UCSD-AML1 (cell line): Measurements from ENCODE around the gene SNCG.

Experiments
- DNase-seq: peaks from one replicate; lab custom pipeline; 2025; ENCODE audit not compliant: unreplicated experiment; lab: John Stamatoyannopoulos, UW

Gene SNCG

DNA sequence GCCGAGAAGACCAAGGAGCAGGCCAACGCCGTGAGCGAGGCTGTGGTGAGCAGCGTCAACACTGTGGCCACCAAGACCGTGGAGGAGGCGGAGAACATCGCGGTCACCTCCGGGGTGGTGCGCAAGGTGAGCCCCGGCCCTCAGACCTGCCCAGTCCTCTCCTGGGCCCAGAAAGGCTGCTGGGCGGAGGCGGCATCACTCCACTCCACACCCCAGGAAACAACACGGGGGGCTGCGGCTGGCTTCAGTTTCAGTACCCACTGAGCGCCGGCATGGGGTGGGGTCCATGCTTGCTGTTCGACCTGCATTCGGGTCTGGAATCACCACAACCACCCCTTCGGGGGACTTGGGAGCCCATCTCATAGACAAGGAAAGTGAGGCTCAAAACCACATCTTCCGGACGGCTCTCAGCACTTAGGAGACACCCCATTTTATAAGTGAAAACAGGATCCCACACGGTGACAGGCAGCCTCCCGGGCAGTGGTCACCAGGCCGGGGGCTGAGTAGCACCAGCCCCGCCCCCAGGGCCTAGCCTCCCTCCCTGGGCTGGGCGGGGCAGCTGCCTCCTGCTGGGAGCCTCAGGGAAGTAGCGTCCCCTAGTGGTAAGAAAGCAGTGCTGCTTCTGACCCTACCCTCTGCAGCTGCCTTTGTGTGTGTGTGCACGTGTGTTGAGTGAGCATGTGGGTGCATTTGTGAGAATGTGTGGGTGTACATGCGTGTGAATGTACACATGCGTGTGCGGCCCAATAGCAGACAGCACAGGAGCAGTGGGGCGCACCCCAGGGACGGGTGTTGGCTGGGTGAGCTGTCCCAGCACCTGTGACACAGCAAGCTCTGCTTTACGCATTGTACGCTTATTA is 1.8 kb downstream of the SNCG start:
- DNase-seq, result peak; percentile 78

- no peak for DNase-seq
Observed at GRCh38 chr10:86960863-86961434, 2.5 kb downstream of the SNCG start.

DNA sequence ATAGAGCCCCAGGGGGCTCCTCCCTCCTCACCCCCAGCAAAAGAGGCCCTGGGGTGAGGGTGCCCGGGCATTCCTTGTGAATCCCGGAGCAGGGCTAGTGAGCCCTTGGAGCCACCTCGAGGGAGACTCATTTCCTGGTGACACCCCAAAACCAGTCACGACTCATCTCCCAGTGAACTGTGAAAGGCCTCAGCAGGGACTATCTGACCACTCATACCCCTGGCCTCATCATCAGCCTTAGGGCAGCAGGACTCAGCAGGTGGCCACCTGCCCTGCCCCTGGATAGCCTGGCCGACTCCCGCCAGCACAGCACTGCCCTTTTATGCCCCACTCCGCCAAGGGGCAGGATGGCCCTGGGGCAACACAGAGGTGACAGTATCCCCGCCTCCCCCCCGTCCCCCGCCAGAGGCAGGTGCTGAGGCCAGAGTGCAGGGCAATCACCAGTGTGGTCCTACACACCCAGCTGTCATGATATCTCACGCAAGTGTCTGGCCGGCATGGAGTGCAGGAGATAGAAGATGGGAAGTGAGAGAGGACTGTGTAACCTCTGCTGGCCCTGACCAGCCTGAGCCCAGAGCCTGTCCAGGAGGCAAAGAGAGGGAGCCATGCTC is 3.2 kb downstream of the SNCG start:
- DNase-seq, result no peak

DNA sequence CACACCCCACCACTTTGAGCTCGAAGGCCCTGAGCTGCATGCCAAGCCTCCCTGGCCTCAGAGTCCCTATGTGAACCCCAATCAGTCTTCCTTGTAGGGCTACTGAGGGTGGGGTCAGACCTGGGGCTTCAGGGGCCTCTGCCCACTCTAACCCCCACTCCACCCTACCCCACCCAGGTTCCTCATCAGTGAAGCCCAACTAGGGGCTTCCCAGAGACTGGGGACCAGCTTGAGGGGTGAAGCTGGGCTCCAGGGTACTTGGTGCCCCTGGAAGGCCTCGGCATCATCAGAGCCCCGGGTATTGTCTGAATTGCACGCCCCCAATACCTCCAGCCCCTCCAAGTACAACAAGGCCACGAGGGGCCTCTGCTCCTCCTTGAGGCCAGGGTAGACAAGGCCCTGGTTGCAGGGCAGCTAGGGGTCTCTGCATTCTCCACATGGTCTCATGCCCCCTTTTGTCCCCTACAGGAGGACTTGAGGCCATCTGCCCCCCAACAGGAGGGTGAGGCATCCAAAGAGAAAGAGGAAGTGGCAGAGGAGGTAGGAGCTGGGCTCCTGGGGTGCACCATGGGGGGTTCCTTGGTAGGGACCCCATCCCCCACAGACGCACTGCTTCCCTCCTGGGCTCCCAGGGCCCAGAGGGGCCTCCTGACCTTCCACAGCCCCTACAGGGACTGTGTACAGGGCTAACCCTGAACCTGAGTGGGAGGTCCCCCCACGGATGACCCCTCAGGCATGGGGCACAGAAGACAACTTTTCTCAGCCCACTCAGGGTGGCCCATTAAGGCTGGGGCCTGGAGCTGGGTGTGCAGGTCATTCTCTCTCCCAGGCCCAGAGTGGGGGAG is 4.0 kb downstream of the SNCG start:
- no peak for DNase-seq

DNA sequence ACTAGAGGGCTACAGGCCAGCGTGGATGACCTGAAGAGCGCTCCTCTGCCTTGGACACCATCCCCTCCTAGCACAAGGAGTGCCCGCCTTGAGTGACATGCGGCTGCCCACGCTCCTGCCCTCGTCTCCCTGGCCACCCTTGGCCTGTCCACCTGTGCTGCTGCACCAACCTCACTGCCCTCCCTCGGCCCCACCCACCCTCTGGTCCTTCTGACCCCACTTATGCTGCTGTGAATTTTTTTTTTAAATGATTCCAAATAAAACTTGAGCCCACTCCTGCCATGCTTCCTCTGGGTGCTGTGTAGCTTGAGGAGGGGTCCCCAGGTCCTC is 4.5 kb downstream of the SNCG start:
- no peak for DNase-seq

GRCh38 chr10:86963341-86963919 is 5.0 kb downstream of the SNCG start:
- no peak for DNase-seq

DNA sequence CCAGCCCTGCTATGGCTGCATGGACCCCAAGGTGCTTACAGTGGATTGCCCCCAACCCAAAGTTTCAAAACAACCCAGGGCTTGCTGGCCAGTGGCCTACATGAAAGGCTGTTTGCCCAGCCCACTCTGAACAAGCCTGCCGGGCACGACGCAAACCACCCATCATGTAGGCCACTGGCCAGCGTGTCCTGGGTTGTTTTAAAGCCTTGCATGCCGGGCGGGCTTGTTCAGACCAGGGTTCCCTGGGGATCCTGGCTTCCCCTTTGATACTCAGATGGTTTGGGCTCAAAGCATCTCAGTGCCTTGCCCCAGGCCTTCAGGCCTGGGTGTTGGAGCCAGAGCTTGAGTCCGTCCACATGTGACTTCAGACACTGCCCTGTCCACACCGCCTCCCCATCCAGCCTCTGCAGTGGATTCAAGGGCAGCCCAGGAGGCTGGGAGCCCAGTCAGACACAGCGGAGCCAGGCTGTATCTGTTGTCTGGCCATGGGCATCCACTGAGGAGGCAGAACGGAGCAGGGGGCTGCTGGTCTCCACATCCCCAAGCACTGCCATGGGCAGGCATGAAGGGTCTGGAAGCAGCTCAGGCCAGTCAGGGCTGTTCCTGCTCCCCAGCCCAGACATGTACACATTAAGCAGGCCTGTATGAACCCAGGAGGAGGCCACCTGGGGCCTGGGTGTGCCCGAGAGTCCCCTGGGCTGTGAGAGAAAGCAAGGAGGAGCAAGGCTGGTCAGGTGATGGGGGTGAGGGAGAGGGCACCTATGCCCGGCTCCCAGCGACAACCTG is 5.9 kb downstream of the SNCG start:
- DNase-seq, result no peak

- no peak for DNase-seq
Observed at GRCh38 chr10:86964847-86965190, 6.4 kb downstream of the SNCG start.

DNA sequence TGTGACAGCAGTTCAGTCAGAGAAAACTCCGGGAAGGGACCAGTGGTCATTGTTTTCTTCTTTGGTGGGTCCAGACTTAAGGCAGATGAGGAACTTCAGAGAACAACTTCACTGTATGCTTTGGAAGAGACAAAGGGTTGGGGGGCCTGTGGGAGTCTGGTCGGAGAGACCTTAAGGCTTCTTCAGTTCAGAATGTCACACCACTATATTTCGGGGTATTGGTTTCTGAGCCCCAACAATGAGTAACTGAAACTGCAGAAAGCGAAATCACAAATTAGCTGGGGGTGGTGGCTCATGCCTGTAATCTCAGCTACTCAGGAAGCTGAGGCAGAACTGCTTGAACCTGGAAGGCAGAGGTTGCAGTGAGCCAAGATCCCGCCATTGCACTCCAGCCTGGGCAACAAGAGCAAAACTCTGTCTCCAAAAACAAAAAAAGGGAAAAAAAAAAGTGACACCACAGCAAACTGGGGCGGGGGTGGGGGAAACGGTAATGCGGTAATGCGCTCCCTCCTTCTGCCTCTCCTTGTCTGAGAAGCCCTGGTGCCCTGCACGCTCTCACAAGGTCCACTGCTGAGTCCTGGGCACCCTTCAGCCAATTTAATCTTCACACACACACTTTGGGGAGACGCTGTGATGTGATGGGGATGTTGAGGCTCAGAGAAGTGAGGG is 7.7 kb downstream of the SNCG start:
- DNase-seq, result no peak

DNA sequence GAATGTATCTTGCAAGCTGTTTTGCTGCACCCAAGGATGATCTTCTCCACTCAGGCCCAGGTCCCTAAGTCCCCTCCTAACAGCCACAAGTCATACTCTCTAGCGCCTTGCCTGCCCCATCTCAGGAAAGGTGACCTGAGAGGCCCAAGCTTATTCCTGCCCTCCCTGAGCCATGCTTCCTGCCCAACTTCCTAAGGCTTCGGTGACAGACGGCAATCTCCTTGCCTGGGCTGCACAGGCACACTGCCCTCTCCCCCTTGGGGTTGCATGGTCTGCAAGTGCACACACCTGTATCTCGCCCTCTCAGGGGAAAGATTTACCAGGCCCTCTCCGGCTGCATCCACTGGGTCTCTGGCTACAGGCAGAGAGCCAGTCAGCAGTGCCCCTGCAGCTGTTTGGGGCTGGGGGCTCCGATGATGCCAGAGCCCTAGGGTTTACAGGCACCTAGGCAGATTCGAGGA is 9.1 kb downstream of the SNCG start:
- no peak for DNase-seq

GRCh38 chr10:86968271-86968993 is 10.0 kb downstream of the SNCG start, which contains the start of gene ADIRF:
Gene ADIRF, plus strand, starts transcription at chr10:86968482. Its CDS starts 63 bp downstream, at chr10:86968545.
- no peak for DNase-seq

DNA sequence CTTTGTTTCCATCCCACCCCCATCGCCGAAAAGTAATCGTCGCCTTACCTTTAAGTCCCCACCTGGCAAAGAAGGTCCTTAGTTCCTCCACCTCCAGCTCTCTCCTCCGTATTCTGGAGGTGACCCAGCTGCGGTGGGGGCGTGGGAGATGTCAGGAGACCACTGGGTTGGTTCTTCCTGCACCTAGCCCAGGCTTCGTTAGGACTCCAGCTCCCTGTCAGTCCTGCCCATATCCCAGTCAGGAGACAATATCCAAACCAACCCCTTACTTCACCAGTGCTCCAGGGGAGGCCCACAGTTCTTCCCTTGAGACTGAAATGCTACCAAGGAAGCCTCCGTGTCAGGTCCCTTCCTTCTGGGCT is 10.6 kb downstream of the SNCG start:
- DNase-seq, result no peak

DNA sequence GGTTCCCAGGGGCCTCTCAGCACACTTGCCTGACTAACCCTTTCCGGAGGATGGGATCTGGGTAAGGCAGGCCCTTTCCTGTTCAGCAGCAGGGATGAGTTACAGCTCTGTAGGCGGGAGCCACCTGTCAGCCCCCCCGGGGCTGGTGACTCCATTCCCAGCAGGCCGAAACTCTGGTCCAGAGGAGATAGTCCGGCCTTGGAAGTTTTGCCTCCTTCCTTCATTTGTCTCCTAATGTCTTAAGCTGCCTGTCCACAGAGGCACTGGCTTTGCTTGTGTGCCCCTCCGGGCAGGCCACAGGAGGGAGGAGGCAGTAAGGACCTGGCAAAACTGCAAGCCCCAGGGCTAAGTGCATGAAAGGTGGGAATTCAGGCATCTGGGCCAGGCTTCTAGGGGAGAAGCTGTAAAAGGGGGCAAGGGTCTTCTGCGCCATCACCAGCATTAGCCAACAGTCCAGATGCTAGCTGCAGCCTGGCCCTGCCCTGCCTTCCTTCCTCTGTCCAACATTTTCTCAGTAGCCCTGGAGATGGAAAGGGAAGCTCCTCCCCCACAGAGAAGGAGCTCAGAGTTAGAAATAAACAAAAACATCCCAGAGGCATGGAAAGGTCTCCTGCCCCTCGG is 11.1 kb downstream of the SNCG start:
- no peak for DNase-seq

- DNase-seq, result no peak
Observed at GRCh38 chr10:86970162-86970981, 12.0 kb downstream of the SNCG start.

GRCh38 chr10:86970982-86971231 is 12.5 kb downstream of the SNCG start:
- no peak for DNase-seq

- DNase-seq, result peak; percentile 84
Observed at GRCh38 chr10:86971232-86971991, 13.0 kb downstream of the SNCG start.

DNA sequence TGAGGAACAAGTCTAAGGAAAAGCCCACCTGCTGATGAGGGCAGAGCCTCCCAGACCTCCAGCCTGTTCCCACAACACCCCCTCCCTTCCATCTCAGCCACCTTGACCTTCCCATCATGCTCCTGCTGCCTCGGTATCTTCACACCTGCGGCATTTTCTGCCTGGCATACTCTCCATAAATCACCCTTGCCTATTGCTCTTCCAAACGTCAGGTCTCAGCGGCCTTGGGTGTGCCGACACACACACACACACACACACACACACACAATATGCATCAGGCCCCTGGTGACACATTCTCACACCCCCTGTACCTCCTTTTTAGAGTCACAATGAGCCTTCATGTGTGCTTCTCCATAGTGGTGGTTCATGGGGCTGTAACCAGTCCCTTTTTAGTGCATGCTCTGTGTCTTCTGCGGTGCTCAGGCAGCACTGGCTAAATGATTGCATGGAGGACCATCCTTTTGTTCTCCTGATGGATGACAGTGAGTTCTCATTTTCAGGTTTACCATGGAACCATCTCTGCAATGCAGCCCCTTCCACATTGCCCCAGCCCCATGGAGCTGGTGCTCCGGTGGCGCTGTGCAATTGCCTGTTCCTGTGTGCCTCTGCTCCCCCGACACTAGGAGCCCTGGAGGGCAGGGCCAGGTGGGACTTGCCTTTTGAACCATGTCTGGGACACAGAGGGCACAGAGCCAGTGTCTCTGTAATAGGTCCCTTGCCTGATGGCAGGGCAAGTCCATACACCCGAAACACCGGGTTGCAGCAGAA is 14.4 kb downstream of the SNCG start:
- no peak for DNase-seq
